ENCODE data around the gene BARD1. TPM values are rescaled to one million over a fixed set of nuclear protein-coding genes. Genes with fewer than 3 reads are reported as not detected.

BARD1 gene
- total and polyA plus RNA-seq, 2 of the 13 experiments (the other 11 are each of a cell fraction or from before 2014, with no cell fraction given): 5.3 to 30.4 TPM

GRCh38 chr2:214853906-214854305 is 44.4 kb upstream of the BARD1 start (continued):
- TF ChIP-seq ZMAT3 (CRISPR knock-in tag; conservative IDR thresholded peaks at IDR 0.05) (0 out of 2 replicates have a peak, but pooled peaks have one; percentile 54), ZFY (CRISPR knock-in tag; IDR thresholded peaks at IDR 0.05) (no peak), ARID5B (CRISPR knock-in tag; IDR thresholded peaks at IDR 0.05) (peak; percentile 92), KDM1A (CRISPR knock-in tag; IDR thresholded peaks at IDR 0.05) (no peak; the same call in 1 of the 2 replicates), ZNF776 (CRISPR knock-in tag; IDR thresholded peaks at IDR 0.05) (no peak), HNF4G (IDR thresholded peaks at IDR 0.05; ENCODE audit: borderline replicate concordance, low read depth, low read length) (peak; percentile 46; the same call in 1 of the 2 replicates), HNF4G (CRISPR knock-in tag; IDR thresholded peaks at IDR 0.05; ENCODE audit: borderline replicate concordance, low read depth) (no peak), KDM6A (CRISPR knock-in tag; IDR thresholded peaks at IDR 0.05; ENCODE audit: low read depth) (0 out of 2 replicates have a peak, but pooled peaks have one; percentile 37), HMG20A (CRISPR knock-in tag; IDR thresholded peaks at IDR 0.05; ENCODE audit: borderline replicate concordance) (peak; percentile 73; the same call in 1 of the 2 replicates), ETS1 (CRISPR knock-in tag; IDR thresholded peaks at IDR 0.05) (no peak), TBX2 (CRISPR knock-in tag; IDR thresholded peaks at IDR 0.05; ENCODE audit: borderline replicate concordance) (peak; percentile 62; the same call in 1 of the 2 replicates), ERF (CRISPR knock-in tag; IDR thresholded peaks at IDR 0.05) (0 out of 2 replicates have a peak, but pooled peaks have one; percentile 34), ARID4A (CRISPR knock-in tag; IDR thresholded peaks at IDR 0.05; ENCODE audit: borderline replicate concordance) (peak; percentile 15; the same call in 1 of the 2 replicates), KLF11 (CRISPR knock-in tag; IDR thresholded peaks at IDR 0.05) (no peak), SRSF1 (optimal IDR thresholded peaks at IDR 0.05; ENCODE audit: low read depth, low read length) (no peak), ZNF331 (CRISPR knock-in tag; IDR thresholded peaks at IDR 0.05) (peak; percentile 72)
- TF ChIP-seq, protein P1, sequence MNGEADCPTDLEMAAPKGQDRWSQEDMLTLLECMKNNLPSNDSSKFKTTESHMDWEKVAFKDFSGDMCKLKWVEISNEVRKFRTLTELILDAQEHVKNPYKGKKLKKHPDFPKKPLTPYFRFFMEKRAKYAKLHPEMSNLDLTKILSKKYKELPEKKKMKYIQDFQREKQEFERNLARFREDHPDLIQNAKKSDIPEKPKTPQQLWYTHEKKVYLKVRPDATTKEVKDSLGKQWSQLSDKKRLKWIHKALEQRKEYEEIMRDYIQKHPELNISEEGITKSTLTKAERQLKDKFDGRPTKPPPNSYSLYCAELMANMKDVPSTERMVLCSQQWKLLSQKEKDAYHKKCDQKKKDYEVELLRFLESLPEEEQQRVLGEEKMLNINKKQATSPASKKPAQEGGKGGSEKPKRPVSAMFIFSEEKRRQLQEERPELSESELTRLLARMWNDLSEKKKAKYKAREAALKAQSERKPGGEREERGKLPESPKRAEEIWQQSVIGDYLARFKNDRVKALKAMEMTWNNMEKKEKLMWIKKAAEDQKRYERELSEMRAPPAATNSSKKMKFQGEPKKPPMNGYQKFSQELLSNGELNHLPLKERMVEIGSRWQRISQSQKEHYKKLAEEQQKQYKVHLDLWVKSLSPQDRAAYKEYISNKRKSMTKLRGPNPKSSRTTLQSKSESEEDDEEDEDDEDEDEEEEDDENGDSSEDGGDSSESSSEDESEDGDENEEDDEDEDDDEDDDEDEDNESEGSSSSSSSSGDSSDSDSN (CRISPR knock-in tag; IDR thresholded peaks at IDR 0.05): no peak
- TF ChIP-seq, protein P2, sequence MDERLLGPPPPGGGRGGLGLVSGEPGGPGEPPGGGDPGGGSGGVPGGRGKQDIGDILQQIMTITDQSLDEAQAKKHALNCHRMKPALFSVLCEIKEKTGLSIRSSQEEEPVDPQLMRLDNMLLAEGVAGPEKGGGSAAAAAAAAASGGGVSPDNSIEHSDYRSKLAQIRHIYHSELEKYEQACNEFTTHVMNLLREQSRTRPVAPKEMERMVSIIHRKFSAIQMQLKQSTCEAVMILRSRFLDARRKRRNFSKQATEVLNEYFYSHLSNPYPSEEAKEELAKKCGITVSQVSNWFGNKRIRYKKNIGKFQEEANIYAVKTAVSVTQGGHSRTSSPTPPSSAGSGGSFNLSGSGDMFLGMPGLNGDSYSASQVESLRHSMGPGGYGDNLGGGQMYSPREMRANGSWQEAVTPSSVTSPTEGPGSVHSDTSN (CRISPR knock-in tag; IDR thresholded peaks at IDR 0.05): no peak
